Gastroesophageal sphincter (tissue), 4 donors: ENCODE measurements around the gene IKZF5. TPM values are rescaled to one million over a fixed set of nuclear protein-coding genes. Genes with fewer than 3 reads are reported as not detected.

Experiments used
- ATAC-seq: fragments of 150-250 bp; one replicate; pipeline ENCODE4 v1.9.1; 2016; ENCODE audit warnings: mild to moderate bottlenecking, moderate library complexity
- H3K27ac ChIP-seq, 4 donors: fragments of 200-600 bp; sonication (generic) in 3 of 4; 1 replicate in 3 of 4; 2 replicates in 1 of 4; pipeline ENCODE4 v1.5.1; 2016 to 2019
- H3K27me3 ChIP-seq: fragments of 200-600 bp; sonication (generic); one replicate; pipeline ENCODE4 v1.5.1; 2019
- H3K36me3 ChIP-seq, 2 donors: fragments of 200-600 bp; sonication (generic); one replicate each; pipeline ENCODE4 v1.5.1; 2019; ENCODE audit warnings: control low read depth in 1 of 2
- H3K4me1 ChIP-seq, 3 donors: fragments of 200-600 bp; sonication (generic); 1 replicate in 2 of 3; 2 replicates in 1 of 3; pipeline ENCODE4 v1.5.1; 2016 to 2019; ENCODE audit warnings: control low read depth in 2 of 3
- H3K4me3 ChIP-seq, 2 donors: fragments of 200-600 bp; sonication (generic); one replicate each; pipeline ENCODE4 v1.5.1; 2019; ENCODE audit warnings: mild to moderate bottlenecking in 1 of 2, moderate library complexity in 1 of 2
- H3K9me3 ChIP-seq, 3 donors: fragments of 200-600 bp; sonication (generic); one replicate each; pipeline ENCODE4 v1.5.1; 2017 to 2019; ENCODE audit warnings: control low read depth in 2 of 3
- EP300 ChIP-seq: sonication (generic); formaldehyde crosslinking; IDR thresholded peaks from one replicate; pipeline ENCODE4 v1.6.1; 2017; ENCODE audit warnings: antibody characterized with exemption, mild to moderate bottlenecking
- POLR2A ChIP-seq, 2 donors: fragments of 450-650 bp; IDR thresholded peaks; one replicate each; pipeline ENCODE4 v1.6.1; 2017; ENCODE audit warnings: antibody characterized with exemption in 2 of 2, mild to moderate bottlenecking in 2 of 2, moderate library complexity in 1 of 2
- POLR2AphosphoS5 ChIP-seq: sonication (generic); formaldehyde crosslinking; IDR thresholded peaks from one replicate; pipeline ENCODE4 v1.6.1; 2017; ENCODE audit warnings: antibody characterized with exemption
- WGBS, 2 donors: methylation state at CpG; one replicate each; pipeline ENCODE4 v1.1.5; 2018; ENCODE audit warnings: low coverage in 1 of 2; 5-methylcytosine and 5-hydroxymethylcytosine counted together
- total RNA-seq, 4 donors: library from RNA; depleted of rRNA; stranded (reverse); fragments of >200 nt; gene quantifications; one replicate each; pipeline ENCODE4 v1.1.0, GENCODE V29; 2016
- TF ChIP-seq, protein P1 (sequence below), 4 experiments: fragments of 200-600 bp in 2 of 4; fragments of 450-650 bp in 2 of 4; sonication (generic) in 1 of 4; IDR thresholded peaks; one replicate each; pipeline ENCODE4 v1.5.1; 2017 to 2019; ENCODE audit warnings: antibody characterized with exemption in 4 of 4, mild to moderate bottlenecking in 2 of 4, moderate library complexity in 2 of 4

IKZF5 gene
- total RNA-seq, 4 donors from 2014 or later: 5.8 to 14.3 (median 9.5) TPM

DNA sequence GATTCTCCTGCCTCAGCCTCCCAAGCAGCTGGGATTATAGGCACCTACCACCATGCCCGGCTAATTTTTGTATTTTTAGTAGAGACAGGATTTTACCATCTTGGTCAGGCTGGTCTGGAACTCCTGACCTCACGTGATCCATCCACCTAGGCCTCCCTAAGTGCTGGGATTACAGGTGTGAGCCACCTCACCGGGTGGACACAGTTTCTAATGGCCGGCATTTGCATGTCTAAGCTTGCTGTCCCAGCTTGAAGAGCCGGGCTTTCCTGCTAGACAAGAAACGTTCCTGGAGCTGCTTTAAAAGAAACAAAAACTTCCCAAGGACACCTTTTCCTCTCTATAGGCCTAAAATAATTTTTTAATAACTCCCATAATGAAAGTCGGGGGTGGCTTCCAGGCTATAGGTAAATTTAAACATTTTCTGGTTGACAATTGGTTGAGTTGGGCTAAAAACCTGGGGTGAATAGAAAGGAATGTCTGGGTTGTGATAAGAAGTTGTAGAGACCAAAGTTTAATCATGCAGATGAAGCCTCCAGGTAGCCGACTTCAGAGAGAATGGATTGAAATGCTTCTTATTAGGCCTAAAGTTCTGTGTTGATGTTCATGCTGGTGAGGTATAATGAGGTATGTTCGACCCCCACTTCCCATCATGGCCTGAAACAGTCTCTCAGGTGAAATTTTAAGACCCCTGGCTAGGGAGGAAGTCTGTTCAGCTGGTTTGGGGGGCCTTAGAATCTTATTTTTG lies 9.0 kb upstream of the IKZF5 start:
- Histone ChIP-seq H3K27me3 (no peaks in the 10 kb centered on the region), H3K4me3 (no peak overlapping the region), H3K27ac (no peak overlapping the region), H3K9me3 (no peaks in the 10 kb centered on the region), H3K36me3 (peaks cover 0 to 4% of the 10 kb centered on the region in 2 donors), H3K4me1 (no peaks in the 10 kb centered on the region)
- ATAC-seq: no peak
- TF ChIP-seq EP300 (no peak), POLR2AphosphoS5 (no peak)
- TF ChIP-seq, protein P1, sequence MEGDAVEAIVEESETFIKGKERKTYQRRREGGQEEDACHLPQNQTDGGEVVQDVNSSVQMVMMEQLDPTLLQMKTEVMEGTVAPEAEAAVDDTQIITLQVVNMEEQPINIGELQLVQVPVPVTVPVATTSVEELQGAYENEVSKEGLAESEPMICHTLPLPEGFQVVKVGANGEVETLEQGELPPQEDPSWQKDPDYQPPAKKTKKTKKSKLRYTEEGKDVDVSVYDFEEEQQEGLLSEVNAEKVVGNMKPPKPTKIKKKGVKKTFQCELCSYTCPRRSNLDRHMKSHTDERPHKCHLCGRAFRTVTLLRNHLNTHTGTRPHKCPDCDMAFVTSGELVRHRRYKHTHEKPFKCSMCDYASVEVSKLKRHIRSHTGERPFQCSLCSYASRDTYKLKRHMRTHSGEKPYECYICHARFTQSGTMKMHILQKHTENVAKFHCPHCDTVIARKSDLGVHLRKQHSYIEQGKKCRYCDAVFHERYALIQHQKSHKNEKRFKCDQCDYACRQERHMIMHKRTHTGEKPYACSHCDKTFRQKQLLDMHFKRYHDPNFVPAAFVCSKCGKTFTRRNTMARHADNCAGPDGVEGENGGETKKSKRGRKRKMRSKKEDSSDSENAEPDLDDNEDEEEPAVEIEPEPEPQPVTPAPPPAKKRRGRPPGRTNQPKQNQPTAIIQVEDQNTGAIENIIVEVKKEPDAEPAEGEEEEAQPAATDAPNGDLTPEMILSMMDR (IDR thresholded peaks at IDR 0.05): no peak
- 61 to 80% methylated on average over 4 to 8 of the region's 9 CpGs for WGBS, 2 donors

DNA sequence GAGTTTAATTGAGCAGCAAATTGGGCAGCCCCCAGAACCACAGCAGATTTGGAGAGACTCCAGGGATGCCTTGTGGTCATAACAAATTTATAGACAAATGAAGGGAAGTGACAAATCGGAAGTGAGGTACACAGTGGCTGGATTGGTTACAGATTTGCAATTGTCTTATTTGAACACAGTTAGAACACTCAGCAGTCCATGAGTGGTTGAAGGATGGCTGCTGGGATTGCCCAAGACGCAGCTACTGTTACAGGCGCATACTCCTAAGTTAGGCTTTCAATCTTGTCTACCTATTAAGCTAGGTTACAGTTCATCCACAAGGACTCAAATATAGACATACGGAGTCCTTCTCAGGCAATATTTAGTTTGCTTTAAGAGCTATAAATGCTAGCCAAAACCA lies 7.6 kb upstream of the IKZF5 start:
- TF ChIP-seq POLR2A (IDR thresholded peaks at IDR 0.05) (no peak), POLR2AphosphoS5 (no peak), EP300 (no peak)
- TF ChIP-seq, protein P1 (IDR thresholded peaks at IDR 0.05): no peak
- ATAC-seq: no peak
- WGBS, 2 donors: 89 to 97% methylated on average over 4 of the region's 4 CpGs

DNA sequence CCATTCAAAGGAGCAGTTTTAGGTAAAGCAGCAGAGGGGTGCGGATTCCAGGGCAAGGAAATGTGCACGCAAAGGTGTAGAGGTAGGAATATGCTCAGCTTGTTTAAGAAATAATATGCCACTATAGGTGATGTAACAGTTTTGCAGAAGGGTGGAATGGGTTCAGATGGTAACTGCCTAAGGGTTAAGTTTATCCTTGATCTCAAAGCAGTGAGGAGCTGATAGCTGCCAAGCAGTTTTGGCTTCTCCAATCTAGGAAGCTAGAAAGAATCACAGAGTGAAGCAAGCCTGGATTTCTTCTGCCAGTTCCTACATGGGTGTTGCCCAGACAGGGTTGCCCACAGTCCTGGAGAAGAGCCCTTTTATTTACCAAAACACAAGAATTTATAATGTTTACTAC lies 6.2 kb upstream of the IKZF5 start:
- TF ChIP-seq POLR2A (IDR thresholded peaks at IDR 0.05): no peak
- TF ChIP-seq, protein P1 (IDR thresholded peaks at IDR 0.05): no peak
- no peak for TF ChIP-seq EP300
- no peaks in the 10 kb centered on the region for H3K27me3 ChIP-seq
- H3K4me1 ChIP-seq: peaks cover 0 to 10% (median 7%) of the 10 kb centered on the region in 3 donors
- ATAC-seq: no peak
- 100% methylated on average over 2 of the region's 2 CpGs; no CpG with 5 or more reads in 1 of the 2 donors for WGBS, 2 donors
- peaks cover 0 to 5% of the 10 kb centered on the region in 2 donors for H3K36me3 ChIP-seq
- H3K27ac ChIP-seq: no peak overlapping the region
- no peak overlapping the region for H3K4me3 ChIP-seq
- H3K9me3 ChIP-seq: no peaks in the 10 kb centered on the region

More for the DNA sequence above, 7.6 kb upstream of the IKZF5 start:
- Histone ChIP-seq H3K4me1 (no peaks in the 10 kb centered on the region), H3K9me3 (no peaks in the 10 kb centered on the region), H3K27ac (no peak overlapping the region), H3K36me3 (peaks cover 0 to 5% of the 10 kb centered on the region in 2 donors), H3K4me3 (no peak overlapping the region), H3K27me3 (no peaks in the 10 kb centered on the region)

DNA sequence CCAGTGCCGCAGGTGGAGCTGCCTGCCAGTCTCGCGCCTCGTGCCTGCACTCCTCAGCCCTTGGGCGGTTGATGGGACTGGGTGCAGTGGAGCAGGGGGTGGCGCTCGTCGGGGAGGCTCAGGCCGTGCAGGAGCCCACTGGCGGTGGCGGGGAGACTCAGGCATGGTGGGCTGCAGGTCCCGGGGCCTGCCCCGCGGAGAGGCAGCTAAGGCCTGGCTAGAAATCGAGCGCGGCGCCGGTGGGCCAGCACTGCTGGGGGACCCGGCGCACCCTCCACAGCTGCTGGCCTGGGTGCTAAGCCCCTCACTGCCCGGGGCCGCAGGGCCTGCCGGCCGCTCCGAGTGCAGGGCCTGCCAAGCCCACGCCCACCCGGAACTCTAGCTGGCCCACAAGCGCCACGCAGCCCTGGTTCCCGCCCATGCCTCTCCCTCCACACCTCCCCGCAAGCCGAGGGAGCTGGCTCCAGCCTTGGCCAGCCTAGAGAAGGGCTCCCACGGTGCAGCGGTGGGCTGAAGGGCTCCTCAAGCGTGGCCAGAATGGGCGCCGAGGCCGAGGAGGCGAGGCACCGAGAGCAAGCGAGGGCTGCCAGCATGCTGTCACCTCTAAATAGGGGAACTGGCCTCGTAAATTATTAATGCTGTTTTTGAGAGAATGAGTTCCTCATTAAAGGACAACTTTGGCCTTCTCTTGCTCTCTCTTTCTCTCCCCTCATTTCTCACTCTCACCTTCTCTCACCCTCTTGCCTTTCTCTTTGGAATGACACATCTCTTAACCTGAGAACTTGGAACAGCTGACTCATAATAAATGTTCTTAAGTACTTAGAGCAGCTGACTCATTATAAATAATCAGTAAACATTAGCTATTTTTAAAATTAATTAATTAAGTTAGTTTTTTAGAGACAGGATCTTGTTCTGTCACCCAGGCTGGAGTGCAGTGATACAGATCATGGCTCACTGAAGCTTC lies 5.1 kb upstream of the IKZF5 start:
- H3K4me3 ChIP-seq: no peak overlapping the region
- no peak for ATAC-seq
- no peaks in the 10 kb centered on the region for H3K9me3 ChIP-seq
- peaks cover 0 to 15% (median 9%) of the 10 kb centered on the region in 3 donors for H3K4me1 ChIP-seq
- H3K36me3 ChIP-seq: peaks cover 0 to 5% of the 10 kb centered on the region in 2 donors
- H3K27ac ChIP-seq: no peak overlapping the region
- 79 to 100% methylated on average over 2 of the region's 43 CpGs for WGBS, 2 donors
- no peaks in the 10 kb centered on the region for H3K27me3 ChIP-seq
- TF ChIP-seq, protein P1 (IDR thresholded peaks at IDR 0.05): no peak
- TF ChIP-seq EP300 (no peak), POLR2A (IDR thresholded peaks at IDR 0.05) (no peak), POLR2AphosphoS5 (no peak)
